HG03095 (cell line): ENCODE results near the gene HLCS.

Source experiments
- ATAC-seq: cut with Tn5 transposase; IDR thresholded peaks from one replicate; pipeline ENCODE4 v1.9.1; 2021; ENCODE audit warnings: moderate library complexity; ENCODE audit not compliant: unreplicated experiment

Gene HLCS

DNA sequence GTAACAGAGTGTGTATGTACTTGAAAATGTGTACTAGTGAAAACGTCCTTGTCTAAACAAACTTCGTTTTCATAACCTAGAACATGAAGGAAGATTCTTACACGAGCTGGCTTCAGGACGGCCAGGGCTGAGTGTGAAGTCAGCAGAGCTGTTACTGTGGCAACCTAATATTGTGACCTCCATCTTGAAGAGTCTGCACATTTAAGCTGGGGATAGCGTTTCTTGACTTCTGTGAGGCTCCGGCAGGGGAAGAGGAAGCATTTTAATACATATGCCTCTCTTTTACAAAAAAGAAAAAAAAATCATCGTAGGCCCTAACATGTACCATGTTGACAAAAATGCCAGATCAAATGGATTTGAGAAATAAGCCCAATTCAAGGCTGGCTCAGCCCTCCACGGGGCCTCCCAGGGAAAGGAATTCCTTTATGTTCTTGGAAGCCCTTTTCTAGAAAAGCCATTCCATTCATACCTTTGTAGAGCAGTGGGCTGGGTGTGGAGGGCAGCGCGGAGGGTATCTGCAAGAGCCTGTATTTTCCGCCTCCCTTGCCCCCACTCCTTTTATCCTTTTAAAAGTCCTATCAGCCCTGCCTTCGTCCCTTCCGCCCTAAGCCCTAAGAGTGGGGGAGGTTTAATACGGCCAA is 216.4 kb downstream of the HLCS start:
- no peak for ATAC-seq

DNA sequence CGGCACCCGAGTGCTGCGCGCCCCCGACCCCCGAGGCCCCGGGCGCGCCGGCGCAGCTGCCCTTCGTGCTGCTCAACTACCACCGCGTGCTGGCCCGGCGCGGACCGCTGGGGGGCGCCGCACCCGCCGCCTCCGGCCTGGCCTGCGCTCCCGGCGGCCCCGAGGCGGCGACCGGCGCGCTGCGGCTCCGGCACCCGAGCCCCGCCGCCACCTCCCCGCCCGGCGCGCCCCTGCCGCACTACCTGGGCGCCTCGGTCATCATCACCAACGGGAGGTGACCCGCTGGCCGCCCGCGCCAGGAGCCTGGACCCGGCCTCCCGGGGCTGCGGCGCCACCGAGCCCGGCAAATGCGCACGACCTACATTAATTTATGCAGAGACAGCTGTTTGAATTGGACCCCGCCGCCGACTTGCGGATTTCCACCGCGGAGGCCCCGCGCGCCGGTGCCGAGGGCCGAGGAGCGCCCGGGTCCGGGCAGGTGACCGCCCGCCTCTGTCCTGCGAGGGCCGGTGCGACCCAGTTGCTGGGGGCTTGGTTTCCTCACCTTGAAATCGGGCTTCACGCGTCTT is 218.6 kb downstream of the HLCS start:
- no peak for ATAC-seq

DNA sequence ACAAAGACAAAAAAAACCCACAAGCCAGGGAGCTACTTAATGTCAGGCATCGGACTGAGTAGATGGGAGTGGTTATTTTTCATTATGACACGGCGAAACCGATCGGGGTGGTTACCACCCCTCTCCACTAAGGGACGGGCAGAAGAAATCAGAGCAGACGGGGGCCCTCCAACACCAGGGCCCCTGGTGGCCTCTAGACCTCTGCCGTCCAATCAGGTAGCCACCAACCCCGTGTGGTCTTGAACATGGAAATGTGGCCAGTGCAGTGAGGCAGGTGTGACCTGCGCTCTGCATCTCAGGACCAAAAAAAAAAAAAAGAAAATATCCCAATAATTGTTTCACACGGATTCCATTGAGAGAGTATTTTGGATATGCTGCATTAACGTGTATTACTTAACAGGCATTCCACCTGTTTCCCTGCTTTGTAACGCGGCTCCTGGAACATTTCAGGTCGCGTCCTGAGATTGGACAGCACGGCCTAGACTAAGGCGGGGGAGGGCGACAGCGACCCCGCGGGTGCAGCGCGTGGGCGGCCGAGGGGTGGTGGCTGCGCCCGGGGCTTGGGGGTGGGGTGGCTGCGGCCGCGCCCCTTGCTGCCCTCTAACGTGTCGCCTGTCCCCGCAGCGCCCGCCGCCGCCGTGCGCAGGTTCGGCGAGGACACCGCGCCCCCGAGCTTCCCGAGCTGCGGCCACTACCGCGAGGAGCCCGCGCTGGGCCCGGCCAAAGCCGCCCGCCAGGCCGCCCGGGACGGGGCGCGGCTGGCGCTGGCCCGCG is 219.2 kb downstream of the HLCS start:
- no peak for ATAC-seq

DNA sequence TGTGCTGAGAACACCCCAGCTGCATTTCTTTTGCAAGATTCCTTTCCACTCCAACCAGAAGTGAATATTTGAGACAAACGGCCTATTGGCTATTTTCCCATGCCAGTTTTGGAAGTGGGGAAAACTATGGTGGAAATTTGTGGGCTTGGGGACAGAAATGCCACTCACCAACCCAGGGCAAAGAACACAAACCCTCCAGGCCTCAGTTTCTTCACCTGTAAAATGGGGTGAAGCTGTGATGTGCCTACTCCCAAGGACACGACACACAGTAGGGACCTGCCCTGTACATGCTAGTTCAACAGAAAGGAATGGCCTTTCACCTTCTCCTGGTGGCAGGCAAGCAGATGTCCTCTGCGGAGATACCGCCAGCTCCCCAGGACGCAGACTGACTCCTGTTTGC is 221.0 kb downstream of the HLCS start:
- no peak for ATAC-seq

DNA sequence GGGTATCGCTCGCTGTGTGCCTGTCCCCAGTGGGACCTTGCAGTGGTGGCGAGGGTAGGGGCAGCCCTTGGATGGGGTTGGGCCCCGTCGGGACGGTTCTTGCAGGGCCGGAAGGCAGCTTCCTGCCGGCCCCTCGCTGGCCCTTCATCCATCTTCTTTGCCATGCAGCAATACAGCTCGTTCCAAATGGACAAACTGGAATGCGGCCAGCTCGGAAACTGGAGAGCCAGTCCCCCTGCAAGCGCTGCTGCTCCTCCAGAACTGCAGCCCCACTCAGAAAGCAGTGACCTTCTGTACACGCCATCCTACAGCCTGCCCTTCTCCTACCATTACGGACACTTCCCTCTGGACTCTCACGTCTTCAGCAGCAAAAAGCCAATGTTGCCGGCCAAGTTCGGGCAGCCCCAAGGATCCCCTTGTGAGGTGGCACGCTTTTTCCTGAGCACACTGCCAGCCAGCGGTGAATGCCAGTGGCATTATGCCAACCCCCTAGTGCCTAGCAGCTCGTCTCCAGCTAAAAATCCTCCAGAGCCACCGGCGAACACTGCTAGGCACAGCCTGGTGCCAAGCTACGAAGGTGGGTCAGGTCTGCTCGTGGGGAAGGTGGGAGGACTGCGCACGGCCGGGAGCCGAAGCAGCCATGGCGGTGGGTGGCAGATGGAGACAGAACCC is 221.8 kb downstream of the HLCS start:
- no peak for ATAC-seq

DNA sequence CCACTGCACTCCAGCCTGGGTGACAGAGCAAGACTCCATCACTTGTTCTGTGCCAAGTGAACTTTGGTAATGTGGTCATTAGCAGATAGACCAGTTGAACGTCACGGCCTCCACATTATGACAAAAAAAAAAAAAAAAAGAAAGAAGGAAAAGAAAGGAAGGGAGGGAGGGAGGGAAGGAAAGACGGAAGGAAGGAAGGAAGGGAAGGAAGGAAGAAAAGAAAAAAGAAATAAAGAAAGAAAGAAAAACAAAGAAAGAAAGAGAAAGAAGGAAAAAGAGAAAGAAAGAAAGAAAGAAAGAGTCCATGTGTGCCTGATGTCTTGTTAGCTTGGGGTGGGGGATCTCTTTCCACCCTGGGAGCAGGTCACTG is 222.3 kb downstream of the HLCS start:
- no peak for ATAC-seq

DNA sequence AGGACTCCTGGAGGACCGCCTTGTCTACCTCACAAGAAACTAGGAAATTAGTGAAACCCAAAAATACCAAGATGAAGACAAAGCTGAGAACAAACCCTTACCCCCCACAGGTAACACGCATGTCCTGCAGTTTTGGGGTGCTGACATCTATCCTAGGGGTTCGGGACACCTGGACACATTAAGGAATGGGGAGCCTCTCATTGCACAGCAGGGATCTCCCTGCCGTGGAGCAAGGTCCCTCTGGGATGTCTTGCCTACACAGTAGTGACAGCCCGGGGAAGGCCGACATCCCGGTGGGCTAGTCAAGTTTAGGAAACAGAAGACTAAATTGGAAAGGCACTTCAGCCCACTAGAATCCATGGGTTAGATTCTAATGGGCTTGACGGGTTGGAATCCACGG is 223.0 kb downstream of the HLCS start:
- ATAC-seq, result no peak

DNA sequence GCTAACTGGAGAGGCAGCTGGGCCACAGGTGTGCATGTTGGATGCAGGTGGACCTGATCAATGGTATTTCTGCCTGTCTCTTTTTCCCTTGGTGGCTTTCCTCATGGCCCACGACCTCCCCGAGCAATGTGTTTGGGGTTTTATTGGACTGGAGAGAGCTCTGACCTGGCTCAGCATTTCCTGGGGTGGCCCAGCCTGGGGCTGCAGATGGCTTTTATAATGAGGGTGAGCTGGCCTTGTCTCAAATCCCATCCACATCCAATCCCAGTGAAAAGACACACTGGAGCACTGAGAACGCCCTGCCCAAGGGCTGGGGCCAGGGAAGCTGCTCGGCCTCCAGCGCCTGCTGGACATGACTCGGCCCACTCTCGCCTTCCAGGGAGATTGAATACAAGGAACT is 223.5 kb downstream of the HLCS start:
- ATAC-seq, result no peak

DNA sequence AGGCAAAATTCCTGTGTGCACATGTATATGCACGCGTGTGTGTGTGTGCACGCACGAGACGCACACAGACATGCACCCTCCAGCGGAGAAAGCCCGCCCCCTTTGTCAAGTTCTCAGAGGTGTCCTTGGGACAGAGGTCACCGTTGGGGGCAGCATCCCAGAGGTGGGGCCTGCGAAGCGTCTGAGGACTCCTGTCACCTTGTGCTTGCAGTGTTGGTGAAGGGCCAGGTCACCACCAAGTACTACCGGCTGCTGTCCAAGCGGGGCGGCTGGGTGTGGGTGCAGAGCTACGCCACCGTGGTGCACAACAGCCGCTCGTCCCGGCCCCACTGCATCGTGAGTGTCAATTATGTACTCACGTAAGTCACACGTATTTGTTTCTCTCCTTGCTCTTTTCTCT is 225.0 kb downstream of the HLCS start:
- no peak for ATAC-seq

DNA sequence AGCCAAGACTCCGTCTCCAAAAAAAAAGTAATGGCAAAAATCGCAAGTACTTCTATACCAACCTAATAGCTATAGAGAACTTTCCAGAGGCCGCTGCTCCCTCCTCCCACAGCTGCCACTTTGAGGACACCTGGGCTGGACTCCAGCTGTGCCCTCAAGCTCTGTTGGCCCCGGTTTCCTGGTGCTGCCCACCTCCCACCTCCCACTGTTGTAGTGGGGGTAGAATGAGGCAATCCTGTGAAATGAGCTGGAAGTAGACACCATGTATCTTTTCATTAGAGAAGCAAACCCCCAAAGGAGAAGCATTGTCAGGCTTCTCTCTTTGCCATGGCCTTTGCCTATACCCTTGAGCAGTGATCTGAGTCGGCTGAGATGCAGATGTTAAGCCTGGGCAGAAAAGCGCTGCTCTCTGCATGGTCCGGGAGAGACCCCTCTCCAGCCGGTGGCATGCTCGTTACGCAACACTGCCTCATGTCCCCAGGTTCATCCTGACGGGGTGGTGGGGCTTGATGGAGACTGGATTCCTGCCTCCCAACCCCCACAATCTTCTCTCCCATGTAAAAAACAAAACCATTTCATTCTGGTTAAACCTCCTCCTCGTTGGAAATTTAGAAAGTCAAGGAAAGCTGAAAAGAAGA is 227.9 kb downstream of the HLCS start:
- ATAC-seq, result no peak

DNA sequence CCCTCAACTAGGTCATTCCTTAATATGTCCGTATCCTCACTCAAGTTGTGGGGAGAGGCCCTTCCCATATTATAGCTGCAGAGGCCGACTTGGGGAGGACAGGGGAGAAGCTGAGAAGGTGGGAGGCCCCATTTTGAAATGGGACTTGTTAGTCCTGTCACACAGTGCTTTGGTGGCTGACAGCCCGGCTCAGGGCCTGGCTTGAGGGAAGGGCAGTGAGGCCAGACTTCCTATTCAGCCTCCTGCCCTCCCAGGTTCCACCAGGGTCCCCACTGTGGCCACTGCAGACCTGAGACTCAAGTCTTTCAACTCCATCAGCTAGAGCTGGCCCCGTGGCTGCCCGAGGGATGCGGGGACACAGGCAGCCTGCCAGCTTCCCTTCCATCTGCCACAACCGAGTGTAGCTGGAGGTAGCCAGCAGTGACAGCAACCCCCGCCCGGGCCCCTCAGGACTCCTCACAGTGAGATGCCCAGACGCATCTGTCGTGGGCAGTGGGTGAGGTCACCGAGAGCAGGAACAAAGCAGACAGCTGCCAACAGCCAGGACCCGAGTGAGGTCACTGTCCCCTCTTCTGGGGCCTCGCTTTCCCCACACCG is 230.6 kb downstream of the HLCS start:
- ATAC-seq, result no peak

DNA sequence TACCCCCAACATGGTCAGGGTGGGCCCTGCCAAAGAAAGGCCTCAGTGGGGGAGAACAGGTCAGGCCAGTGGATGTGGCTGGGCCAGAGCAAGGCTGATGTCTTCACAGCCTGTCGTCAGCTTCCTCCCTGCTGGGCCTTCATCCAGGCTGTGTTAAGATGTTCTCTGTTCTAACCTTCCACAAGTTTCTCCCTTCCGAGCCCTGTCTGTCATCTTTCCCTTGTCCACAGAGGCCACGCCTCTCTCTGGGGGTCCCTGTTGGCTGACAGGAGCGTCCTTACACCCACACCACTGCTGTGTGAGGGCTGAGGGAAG is 231.3 kb downstream of the HLCS start:
- no peak for ATAC-seq

DNA sequence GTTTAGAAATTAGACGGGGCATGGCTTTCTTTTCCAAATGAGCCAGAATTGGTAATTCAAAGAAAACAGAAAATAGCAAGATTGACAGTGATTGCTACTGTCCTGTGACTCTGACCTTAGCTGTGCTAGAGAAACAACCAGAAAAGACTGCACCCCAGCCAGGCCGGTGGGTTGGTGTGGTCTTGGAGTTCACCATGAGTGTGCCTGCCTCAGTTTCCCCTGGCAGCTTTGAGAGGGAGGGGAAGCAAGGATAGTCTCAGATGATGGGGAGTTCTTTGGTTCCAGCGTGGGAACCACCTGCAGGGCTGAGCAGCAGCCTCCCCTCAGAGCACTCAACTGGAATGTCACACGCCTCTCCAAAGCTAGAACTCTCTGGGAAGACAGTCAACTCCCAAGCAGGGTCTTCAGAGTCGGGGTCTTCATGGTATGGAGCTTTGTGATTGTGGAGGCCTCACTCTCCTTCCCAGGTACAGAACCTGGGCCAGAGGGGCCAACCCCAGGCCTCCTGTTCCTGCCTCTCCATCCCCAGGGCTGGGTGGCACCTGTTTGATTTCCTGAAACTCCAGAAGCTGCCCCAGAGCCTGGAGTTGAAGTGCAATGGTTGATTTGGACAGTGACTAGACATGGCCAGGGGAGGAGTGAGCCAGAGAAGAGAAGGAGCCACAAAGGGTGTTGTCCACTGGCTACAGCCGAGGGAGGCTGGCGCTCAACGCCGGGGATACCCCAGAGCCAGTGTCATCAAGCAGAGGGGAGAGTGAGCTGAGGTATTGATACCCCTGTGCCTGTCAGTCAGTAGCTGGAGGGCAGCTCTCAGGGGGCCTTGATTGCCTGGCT is 231.9 kb downstream of the HLCS start:
- no peak for ATAC-seq

DNA sequence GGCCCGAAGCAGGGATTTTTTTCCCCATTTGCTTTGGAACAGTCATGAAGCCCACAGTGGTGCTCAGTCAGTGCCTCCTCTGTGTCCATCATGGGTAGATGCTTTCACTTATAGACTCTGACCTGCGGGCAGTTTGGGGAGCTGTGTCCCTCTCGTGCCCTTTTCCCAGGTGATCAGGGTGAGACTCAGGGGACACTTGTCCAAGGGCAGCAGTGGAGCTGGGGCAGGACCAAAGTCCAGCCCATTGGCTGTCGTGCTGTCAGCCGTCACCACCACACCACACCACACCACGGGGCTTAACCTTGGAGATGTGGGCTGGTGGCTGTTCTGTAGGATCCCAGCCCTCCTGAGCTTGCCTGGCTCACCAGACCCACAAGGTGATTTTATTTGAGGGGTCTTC is 232.6 kb downstream of the HLCS start:
- no peak for ATAC-seq

DNA sequence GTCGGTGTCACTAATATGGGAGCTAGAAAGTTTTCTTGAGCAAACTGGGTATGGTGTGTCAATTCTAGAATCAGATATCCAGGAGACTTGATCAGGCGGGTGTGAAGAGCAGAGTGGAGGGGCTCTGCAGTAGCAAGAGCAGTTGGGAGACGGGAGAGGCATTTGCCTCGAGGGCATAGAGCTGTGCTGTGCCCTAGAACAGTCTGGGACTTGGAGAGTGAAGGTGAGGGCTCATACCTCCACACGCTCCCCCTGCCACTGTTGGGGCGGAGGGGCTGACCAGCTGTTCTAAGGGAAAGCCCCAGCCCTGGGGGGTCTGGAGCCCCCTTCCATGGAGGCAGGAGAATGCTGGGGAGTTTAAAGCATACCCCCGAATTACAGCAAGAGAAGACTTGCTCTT is 233.7 kb downstream of the HLCS start:
- ATAC-seq, result no peak

DNA sequence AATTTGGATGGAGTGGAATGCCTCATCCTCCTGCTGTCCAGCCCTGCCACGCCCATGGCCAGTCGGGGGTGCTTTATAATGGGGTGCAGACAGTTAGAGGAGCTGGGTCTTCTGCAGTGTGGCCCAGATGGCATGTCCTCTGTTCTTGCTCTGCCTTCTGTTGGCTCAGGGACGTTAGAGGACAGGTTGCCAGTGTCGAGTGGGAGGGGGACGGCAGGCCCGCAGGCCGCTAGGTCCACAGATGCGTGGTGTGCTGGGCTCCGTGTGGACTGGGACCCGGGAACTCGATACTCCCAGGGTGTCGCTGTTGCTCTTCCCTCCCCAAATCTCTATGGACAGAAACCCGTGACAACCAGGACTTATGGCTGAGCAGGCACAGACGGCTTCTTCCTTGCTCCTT is 234.3 kb downstream of the HLCS start:
- ATAC-seq, result no peak

DNA sequence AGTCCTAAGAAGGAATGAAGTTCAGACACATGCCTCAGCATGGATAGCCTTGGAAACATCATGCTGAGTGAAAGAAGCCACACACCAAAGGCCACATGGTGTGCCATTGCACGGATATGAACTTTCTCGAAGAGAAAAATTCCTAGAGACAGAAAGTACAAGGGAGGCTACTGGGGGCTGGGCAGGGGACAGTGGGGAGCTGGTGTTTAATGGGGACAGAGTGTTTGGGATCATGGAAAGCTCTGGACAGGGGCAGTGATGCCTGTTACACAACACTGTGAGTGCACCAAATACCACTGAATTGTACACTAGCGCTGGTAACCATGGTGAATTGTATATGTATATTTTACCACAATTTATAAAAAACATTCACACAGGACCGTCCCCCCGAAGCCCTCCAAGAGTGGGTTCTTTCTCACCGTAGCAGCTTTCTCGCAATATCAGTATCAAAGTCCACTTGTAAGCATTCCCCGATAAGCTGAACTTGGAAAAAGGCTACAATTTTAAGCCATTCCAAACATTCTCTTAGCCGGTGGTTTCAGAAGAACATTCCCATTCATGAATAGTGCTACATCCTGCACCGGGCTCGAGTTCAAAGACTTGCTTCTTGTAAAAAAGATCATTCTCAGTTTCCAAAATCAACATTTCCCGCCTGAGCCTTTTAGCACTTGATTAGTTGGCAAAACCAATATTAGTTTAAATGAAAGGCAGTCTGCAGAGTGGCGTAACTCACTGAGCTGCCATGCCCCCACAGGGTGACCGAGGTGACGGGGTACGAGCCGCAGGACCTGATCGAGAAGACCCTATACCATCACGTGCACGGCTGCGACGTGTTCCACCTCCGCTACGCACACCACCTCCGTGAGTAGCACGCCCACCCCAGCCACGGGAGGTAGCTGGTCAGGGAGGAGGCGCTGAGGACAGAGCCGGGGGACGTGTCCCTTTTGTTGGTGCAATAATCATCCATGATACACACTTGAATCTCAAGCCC is 235.9 kb downstream of the HLCS start:
- ATAC-seq, result no peak

DNA sequence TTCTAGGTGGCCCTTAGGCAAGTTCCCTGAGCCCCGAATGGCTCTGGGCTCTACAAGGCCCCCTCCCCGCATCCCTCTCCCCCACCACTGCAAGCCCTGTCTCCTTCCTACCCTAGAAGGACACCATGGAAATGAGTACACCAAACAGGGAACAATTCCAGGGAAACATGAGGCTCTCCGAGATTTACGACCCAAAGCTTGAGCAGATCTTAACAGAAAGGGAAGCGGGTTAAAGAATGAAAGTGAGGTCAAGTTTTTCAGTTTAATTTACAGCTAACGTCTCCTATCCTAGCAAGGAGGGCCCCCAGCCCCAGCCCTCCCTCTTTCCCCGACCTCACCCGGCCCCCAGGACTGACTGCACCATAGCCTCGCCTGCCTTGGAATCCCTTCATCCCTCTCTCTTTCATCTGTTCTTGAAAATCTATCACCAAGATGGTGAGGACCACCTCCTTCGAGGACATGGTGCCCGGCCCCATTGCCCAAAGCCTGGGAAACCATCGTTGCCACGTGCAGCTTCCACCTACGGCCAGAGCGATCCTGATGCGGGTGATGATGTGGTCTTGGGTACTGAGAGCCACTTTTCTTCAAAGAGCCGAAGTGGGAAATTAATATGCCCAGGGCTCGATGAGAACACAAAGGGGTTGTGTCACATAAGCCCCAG is 237.0 kb downstream of the HLCS start:
- ATAC-seq, result no peak
